Stimulated activated CD4-positive, alpha-beta T cell treated with anti-CD3 and anti-CD28 coated beads, Interleukin-1b, Interleukin-23, amount 100 ng/mL, for 24 hours (primary cell): ENCODE measurements around the gene DYRK1A.

Source experiments
- DNase-seq, 4 experiments: peaks; one replicate each; pipeline ENCODE4 v3.0.0-alpha.2; 2020; ENCODE audit warnings: low read depth in 4 of 4, low spot score in 1 of 4

DYRK1A gene

DNA sequence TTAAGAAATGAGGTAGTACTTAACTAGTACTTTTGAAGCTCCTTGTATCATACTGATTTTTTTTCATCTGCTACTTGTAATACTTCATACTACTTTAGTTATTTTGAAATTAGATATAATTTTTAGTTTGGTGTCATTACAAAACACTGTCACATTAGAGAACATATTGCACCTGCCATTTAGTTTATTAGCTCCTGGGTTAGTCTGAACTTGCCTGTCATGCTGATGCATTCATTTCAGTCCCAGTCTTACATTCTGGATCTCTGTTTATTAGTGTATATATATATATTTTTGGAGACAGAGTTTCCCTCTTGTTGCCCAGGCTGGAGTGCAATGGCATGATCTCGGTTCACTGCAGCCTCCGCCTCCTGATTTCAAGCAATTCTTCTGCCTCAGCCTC is 50.3 kb downstream of the DYRK1A start:
- no peak for DNase-seq

DNA sequence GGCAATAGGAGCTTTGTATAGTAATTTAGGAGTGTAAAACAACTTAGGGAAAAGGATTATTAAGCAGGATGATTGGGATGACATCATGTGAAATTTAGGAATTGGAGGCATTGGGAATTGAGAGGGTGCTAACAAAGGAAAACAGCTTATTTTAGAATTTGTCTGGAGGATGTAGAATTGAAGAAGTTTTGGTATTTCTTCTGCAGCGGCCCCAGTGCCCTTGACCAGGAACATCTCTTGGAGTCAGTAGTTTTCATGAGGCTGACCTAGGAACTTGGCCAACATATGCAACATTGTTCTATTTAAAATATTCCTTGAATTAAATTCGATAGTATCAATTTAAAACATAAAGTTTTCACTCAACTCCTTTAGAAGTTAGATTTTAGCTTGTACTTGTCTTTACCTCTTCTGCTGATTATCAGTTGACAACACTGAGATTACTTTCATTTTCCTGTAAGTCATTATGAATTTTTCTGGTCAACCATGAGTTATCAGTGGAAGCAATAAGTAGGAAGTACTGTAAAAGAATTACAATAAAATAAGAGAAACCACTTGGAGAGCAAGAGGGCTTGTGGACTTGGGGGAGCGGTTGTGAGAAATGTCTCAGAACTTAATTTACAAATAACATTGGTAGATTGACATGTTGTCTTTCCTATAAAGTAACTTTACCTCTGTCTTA is 52.8 kb downstream of the DYRK1A start:
- DNase-seq = no peak

DNA sequence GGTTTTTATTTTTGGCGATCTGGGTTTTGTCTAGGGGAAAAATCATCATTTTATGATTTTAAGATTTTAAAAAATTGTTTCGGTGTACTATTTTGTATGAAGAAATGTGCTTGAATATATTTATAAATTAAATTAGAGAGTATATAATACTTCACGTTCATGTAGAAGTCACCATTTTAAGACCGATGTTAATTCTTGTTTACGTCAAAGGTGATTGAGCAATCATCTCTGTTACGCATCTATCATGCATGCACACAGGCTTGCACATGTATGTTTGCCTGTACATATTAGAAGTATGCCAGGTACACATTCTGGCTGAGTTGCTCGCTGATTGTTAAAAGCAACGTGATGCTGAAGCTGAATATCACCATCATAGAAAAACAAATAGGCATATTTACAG is 54.7 kb downstream of the DYRK1A start:
- DNase-seq = no peak

DNA sequence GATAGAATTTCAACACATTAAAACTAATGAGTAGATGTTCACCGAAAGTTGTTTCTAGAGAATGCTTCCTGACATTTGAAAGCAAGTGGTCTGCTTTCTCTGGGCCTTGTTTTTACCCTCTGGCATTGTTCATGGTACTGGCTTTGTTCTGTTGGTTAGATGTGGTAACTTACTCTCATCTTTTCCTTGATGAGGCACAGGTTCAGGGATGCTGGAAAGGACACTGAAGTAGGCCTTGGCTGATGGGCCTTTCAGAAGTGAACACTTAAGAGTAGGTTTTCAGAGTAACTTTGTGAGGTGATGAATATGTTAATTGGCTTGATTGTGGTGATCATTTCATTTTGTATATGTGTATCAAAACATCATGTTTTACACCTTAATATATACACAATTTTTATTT is 55.8 kb downstream of the DYRK1A start:
- DNase-seq = no peak

DNA sequence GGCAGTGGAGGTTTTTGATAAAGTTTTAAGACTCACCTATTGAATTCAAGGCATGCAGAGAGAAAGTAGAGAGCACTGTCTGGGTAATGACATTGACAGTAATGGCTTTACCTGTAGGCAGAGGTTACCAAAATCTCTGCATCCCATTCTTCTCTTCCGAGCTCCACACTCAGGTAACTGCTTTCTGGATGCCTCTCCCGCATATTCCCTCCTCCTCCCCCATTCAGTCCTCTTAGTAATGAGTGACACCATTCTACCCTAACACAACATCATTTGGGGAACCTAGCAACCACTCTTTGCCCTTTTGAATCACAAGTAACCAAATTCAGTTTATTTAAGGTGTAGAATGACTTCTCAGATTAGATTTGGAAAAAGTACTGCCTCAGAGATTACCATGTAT is 56.5 kb downstream of the DYRK1A start:
- no peak for DNase-seq

DNA sequence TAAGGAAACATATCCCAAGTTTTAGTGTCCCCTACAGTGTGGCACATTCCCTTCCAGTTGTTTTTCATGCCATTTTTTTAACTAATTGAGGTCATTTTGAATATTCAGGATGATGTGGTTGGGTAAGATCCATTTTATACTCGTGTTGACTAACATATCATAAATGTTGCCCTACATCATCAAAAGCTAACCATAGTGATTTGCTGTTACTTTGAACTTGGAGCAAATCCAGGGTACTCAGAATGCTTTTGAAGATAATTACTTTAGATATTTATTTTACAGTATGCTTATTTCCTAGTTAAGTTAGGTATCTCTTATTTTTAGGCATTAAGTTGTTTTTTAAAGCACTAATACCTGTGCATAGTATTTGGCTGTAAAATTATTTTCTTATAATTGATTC is 57.8 kb downstream of the DYRK1A start:
- DNase-seq = no peak

DNA sequence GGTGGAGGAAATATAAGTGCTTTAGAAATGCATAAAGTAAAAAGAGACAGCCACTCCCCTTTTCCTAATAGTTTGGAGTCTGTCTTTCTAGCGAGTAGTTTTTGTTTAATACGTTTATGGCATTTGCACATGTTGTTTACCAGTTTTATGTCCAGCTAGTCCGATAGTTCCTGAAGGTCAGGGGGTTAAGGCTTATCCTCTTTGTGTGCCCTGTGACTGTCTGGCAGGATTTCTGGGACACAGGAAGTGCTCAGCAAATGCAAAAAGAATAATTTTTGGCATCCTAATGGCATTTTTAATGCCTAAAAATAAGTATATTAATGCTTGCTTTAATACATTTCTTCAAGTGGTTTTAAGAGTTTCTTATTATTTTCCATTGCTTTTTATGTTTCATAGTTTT is 58.4 kb downstream of the DYRK1A start:
- DNase-seq = no peak

DNA sequence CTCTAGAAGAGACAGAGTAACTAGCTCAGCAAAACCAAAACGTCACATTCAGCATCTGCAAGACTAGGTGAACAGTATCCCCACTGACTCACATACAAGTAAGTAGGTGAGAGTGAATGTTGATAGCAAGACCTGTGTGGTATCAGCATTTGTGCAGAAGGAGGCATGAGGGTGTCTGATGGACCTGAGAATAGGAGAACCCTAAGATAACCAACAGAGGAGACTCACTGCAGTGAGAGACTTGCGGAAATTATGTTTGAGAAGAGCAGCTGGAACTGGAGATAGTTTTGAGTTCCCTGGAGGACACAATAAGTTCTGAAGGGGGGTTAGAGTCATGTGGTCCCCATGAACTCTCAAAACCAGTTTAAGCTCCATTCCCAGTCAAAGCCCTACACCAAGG is 59.1 kb downstream of the DYRK1A start:
- DNase-seq = no peak

DNA sequence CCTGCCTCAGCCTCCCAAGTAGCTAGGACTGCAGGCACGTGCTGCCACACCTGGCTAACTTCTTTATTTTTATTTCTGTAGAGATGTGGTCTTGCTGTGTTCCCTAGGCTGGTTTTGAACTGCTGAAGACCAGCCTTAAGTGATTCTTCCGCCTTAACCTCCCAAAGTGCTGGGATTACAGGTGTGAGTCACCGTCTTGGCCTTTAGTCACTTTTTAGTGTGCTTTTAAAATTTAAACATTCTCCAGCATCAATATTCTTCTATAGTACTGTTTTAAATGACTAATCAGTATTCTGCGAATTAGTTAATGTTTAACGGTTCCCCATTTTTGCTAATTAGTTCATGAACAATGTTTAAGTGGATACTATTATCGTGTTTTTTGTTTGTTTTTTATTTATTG is 60.6 kb downstream of the DYRK1A start:
- no peak for DNase-seq

DNA sequence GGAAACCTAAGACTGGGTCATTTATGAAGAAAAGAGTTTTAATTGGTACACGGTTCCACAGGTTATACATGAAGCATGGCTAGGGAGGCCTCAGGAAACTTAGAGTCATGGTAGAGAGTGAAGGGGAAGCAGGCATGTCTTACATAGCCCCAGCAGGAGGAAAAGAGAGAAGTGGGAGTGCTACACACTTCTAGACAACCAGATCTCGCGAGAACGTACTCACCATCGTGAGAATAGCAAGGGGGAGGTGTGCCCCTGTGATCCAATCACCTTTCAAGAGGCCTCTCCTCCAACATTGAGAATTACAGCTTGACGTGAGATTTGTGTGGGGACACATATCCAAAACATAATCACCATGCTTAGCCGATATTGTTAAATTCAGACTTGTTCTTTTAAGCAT is 62.8 kb downstream of the DYRK1A start:
- no peak for DNase-seq

DNA sequence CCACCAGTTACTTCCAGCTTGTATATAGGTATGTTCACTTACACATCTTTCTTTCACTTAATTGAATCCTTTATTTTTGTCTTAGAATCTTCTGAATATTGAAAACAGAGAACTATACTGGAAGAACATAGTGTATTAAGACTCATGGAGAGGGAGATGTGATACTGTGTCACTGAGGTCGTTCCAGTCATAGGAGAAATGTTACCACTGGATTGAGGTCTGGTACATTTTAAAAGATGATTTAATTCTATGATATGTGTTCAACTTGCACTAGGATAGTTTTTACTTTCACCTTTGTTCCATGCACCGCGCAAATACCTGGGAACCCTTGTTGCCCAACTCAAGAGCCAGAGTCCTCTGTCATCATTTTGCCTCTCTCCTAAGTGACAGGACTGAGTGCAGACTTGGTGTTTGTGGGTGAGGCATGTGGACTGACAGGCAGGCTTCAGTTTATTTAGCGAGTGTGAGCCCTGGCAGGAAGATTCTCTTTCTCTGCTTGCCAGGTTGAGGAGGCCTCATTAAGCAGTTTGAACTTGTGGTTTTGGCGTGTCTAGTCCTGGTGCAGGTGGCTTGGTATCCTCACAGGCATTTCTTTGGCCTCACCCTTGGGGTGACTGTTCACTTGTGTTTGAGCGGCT is 63.7 kb downstream of the DYRK1A start:
- DNase-seq = no peak

DNA sequence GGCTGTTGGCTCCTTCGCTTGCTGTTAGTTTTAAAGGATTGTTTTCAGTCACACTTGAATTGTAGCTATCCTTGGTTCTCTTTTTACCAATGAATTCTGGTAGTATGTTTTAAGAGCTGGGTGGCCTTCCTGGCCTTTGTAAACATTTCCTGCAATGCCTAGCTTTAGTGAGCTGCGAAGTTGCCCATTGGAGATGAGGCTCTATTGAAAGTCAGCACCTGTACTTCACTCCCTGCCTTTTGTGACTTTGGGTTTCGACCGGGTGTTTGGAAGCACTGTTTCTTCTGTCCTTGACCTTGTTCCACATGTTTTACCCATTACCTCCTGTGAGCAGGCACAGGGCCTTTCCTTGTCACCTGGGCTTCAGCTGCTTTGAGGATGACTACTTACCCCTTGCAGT is 64.7 kb downstream of the DYRK1A start:
- DNase-seq = no peak

DNA sequence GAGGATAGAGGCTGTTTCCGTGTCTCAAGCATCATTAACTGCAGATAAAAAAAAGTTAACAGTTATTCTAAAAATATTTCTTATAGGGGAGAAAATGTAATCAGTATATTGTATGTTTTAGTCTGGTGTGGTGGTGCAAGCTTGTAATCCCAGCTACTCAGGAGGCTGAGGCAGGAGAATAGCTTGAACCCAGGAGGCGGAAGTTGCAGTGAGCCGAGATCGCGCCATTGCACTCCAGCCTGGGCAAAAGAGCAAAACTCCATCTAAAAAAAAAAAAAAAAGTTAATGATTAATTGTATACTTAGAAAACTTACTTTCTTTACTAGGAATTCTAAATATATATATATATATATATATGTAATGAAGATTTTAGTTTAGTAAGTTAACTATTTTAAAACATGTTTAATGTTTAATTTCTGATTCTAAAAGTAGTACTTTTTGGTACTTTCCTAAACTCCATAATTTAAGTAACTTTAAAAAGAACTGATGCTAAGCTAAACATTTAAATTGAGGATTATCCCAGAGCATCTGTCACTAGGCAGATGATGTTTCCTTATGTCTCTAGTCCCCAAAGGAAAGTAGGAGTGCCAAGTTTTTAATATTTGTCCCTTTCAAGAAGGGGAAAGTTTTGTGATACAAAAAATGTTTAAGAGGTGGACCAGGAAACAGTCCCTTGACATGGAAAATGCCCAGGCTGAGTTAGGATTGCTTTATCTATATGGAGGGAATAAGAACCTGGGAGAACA is 66.3 kb downstream of the DYRK1A start:
- DNase-seq = no peak

DNA sequence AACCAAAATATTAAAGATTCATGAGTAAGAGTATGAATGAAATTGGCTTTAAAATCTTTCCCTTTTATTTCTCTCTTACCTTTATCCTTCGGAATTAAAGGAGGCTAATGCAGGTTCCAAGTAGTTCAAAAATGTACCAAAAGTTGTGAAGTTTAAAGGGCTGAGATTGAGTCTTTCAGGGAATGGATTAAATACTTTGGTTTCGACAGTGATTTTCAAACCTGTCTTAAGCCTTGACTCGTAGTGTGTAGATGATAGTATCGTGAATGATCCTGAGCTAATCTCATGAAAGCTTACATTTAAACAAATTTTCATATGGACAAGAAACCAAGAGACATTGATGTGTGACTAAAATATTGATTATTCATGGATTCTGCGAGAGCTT is 66.9 kb downstream of the DYRK1A start:
- no peak for DNase-seq

DNA sequence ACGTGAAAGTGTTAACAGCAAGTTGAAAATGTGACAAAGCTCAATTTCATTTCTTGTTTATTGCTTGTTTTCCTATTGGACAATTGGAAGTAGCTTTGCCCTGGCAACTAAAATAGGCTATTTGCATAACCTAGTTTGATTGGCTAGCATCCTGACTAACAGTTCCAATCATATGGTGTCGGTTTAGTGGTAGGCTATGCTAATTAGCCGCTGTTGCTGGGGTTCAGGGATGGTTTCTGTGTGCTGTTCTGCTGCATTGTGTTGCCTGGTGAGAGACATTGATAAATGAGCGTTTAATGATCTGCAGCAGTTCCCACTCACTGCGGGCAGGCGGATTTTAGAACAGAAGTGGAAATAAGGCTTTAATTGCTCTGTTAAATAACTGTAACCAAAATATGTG is 68.5 kb downstream of the DYRK1A start:
- peak in 2 of 4 experiments; percentile 7 to 18 for DNase-seq

DNA sequence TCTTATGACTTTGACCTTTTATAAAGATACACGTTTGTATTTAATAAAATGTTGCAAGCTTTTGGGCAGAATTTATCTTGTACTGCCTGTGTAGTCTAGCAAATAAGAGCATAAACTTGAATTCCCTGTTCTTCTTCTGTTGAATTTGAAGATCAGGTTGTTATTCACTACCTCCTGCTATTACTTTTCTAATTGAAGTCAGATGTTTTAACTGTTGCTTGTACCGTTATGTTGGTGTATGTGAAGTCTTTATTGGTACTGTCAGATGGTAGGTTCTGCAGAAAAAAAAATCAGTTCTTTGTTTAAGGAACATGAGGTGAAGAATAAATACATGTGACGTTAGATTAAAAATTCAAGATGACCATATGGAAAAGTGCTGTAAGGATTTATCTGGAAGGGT is 69.1 kb downstream of the DYRK1A start:
- no peak for DNase-seq

DNA sequence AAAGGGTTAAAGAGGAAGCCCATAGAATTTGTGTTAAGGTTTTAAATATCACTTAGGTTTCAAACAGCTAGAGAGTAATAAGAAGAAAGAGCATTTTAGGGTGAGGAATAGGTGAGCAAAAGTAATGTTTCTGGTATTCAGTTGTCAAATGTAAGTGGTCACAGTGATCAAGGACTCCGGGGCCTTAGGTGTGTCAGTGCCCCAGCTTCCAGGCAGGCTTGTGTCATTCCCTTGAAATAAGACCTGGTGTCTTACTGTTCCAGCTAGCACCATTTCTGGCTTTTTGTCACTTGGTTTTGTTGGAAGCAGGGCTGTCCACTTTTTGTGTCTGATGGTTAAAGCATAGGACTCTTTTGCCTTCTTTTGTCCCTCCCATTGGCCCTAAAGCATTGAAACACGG is 69.6 kb downstream of the DYRK1A start:
- no peak for DNase-seq

DNA sequence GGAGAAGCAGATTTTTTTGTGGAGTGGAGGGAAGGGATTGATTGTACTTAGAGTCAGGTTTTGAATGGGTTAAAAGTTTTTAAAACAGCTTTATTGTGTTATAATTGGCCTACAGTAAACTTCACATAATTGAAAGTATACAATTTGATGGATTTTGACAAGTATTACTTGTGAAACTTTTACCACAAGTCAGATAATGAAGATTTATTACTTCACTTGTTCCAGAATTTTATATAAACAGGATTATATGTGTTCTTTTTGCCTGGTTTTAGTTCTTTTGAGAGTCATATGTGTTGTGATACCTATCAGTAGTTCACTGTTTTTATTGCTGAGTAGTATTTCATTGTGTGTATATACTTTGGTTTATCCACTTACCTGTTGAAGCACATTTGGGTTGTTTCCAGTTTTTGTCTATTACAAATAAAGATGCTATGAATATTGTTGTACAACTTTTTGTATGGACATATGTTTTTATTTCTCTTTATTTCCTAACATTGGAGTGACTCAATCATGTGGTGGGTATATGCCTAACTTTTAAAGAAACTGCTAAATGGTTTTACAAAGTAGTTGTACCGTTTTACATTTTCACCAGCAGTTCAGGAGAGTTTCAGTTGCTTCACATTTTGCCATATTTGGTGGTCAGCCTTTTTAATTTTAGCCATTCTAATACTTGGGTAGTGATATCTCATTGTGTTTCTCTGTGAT is 71.0 kb downstream of the DYRK1A start:
- DNase-seq = no peak

DNA sequence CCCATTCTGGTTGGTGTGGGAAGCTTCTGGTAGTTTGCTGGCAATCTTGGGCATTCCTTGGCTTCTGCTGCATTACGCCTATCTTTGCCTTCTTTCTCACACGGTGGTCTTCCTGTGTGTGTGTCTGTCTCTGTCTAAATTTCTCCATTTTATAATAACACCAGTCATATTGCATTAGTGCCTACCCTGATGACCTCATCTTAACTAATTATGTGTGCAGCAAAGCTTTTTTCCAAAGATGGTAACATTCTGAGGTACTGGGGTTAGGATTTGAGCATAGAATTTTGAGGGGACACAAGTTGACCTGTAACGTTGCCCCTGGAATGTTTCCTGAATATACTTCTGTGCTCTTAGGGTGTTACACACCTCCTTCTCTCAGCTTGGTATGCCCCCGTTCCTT is 77.1 kb downstream of the DYRK1A start:
- DNase-seq = no peak

DNA sequence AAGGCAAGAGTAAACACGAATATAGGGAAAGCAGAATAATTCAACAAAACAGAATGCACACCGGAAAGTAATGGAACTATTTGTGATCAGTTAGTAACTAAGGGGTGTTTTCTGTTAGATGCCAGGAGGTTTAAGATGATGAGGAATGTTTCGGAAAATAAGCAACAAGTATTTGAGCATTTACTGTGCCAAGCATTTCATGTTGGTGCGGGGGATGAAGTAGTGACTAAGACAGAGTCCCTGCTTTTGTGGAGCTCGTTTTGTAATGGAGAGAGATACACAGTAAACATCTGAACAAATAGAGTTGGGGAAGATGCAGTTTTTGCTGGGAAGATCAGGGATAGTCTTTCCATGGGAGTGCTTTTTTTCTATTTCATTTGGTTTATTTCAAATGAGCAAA is 78.7 kb downstream of the DYRK1A start:
- no peak for DNase-seq

DNA sequence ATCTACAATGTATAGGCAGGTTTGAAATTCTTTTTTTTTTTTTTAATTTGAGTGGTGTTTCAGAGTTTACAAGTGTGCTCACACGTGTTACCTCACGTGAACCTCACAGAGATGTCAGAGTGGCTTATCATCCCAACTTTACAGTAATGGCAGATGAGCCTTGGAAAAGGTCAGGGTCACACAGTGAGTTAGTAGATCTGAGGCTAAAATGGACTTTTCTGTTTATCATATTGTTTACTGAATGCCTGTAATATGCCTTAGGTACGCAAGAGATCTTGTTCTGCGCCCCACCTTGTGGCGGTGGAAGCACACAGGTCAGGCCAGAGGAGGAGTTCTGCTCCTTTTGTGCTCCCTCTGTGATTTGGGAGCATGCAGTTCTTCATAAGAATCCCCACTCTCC is 80.0 kb downstream of the DYRK1A start:
- DNase-seq = no peak
